GM12878 (cell line): ENCODE data around the gene MYBPC2. TPM values are rescaled to one million over a fixed set of nuclear protein-coding genes. Genes with fewer than 3 reads are reported as not detected.

Source experiments
- ATAC-seq: fragments of 200-7000 bp; cut with Tn5 transposase; 3 replicates; pipeline ENCODE4 v1.9.1; 2020; ENCODE audit warnings: mild to moderate bottlenecking, moderate library complexity
- BruUV-seq: library from RNA; stranded (reverse); fragments of 400-500 nt; replicated peaks from 2 replicates; lab custom pipeline; 2021; lab: Mats Ljungman, UMichigan
- CTCF ChIA-PET: fragments of 300-600 bp; sonication (Branson Sonifier 250); formaldehyde crosslinking; extraction: SDS; loops from one replicate; lab custom pipeline; 2021; ENCODE audit warnings: inconsistent platforms; lab: Yijun Ruan, JAX
- POLR2A ChIA-PET: fragments of 350-600 bp; formaldehyde crosslinking; extraction: SDS; loops from one replicate; lab custom pipeline; 2021; ENCODE audit warnings: inconsistent platforms; lab: Charles Lee
- RAD21 ChIA-PET: fragments of 300-600 bp; sonication (Branson Sonifier 250); formaldehyde crosslinking; loops from one replicate; lab custom pipeline; 2023; ENCODE audit warnings: antibody characterized with exemption; ENCODE audit not compliant: unreplicated experiment; lab: Charles Lee
- SMC1A ChIA-PET: fragments of 300-600 bp; sonication (Branson Sonifier 250); formaldehyde crosslinking; loops from one replicate; lab custom pipeline; 2023; ENCODE audit not compliant: unreplicated experiment, uncharacterized antibody; lab: Charles Lee
- DNase-seq: peaks from one replicate; pipeline ENCODE4 v3.0.0-alpha.2; 2011; ENCODE audit warnings: low read depth, low spot score
- FAIRE-seq: peaks from 3 replicates; lab custom pipeline; 2011; peaks lifted over from hg19 to GRCh38; lab: Jason Lieb, UNC
- H2AFZ ChIP-seq: 2 replicates; pipeline ENCODE4 v1.6.0; 2011; ENCODE audit warnings: low read depth, low read length, control low read depth; ENCODE audit not compliant: control insufficient read depth
- H3K27ac ChIP-seq: 2 replicates; pipeline ENCODE4 v1.5.1; 2011; ENCODE audit warnings: control low read depth; ENCODE audit not compliant: control insufficient read depth, insufficient read depth
- H3K27me3 ChIP-seq, 2 experiments: replicated peaks in 1 of 2; 2 replicates each; pipeline versions ENCODE4 v1.6.0 to v1.6.1; 2011; ENCODE audit warnings: low read length in 1 of 2; ENCODE audit not compliant: control insufficient read depth in 2 of 2, insufficient read depth in 2 of 2
- H3K36me3 ChIP-seq, 2 experiments: 2 replicates each; pipeline ENCODE4 v1.5.1; 2011; ENCODE audit warnings: low read length in 1 of 2; ENCODE audit not compliant: control insufficient read depth in 2 of 2, insufficient read depth in 2 of 2
- H3K4me1 ChIP-seq: 2 replicates; pipeline ENCODE4 v1.6.1; 2011; ENCODE audit warnings: mild to moderate bottlenecking, low read length, moderate library complexity, mixed read lengths; ENCODE audit not compliant: control insufficient read depth, insufficient read depth
- H3K4me2 ChIP-seq: 2 replicates; pipeline ENCODE4 v1.6.0; 2011; ENCODE audit warnings: control low read depth; ENCODE audit not compliant: control insufficient read depth, insufficient read depth
- H3K4me3 ChIP-seq: fragments of 200-600 bp; sonication (generic); 2 replicates; pipeline ENCODE4 v1.5.1; 2016
- H3K79me2 ChIP-seq: 2 replicates; pipeline ENCODE4 v1.6.0; 2011; ENCODE audit warnings: low read length; ENCODE audit not compliant: control insufficient read depth, insufficient read depth
- H3K9ac ChIP-seq: 2 replicates; pipeline ENCODE4 v1.8.0; 2011; ENCODE audit warnings: low read length, control low read depth, mixed read lengths; ENCODE audit not compliant: control insufficient read depth, insufficient read depth
- H3K9me3 ChIP-seq: replicated peaks from 3 replicates; pipeline ENCODE4 v1.5.1; 2011; ENCODE audit warnings: mild to moderate bottlenecking, low read length; ENCODE audit not compliant: control insufficient read depth, insufficient read depth
- H4K20me1 ChIP-seq: 2 replicates; pipeline ENCODE4 v1.6.0; 2011; ENCODE audit not compliant: control insufficient read depth, insufficient read depth
- BRCA1 ChIP-seq: IDR thresholded peaks from 2 replicates; pipeline ENCODE4 v1.6.1; 2011; ENCODE audit warnings: low read depth, low read length, improper control_type of control experiment
- CBX3 ChIP-seq: fragments of 200-600 bp; sonication (generic); IDR thresholded peaks from 2 replicates; pipeline ENCODE4 v1.6.1; 2016; ENCODE audit warnings: low read depth, borderline replicate concordance
- EED ChIP-seq: sonication (generic); IDR thresholded peaks from 2 replicates; pipeline ENCODE4 v1.6.1; 2016; ENCODE audit warnings: antibody characterized with exemption, low read depth
- HDAC2 ChIP-seq: fragments of 200-600 bp; sonication (generic); IDR thresholded peaks from 2 replicates; pipeline ENCODE4 v1.6.1; 2017
- MYB ChIP-seq: fragments of 150-350 bp; IDR thresholded peaks from 2 replicates; pipeline ENCODE4 v1.6.1; 2014; ENCODE audit warnings: mild to moderate bottlenecking, low read depth, low read length, borderline replicate concordance
- PAX8 ChIP-seq: fragments of 450-650 bp; IDR thresholded peaks from 2 replicates; pipeline ENCODE4 v1.6.1; 2017; ENCODE audit warnings: mild to moderate bottlenecking, moderate library complexity
- POLR2AphosphoS2 ChIP-seq: IDR thresholded peaks from 2 replicates; pipeline ENCODE4 v1.6.1; 2011; ENCODE audit warnings: low read depth, mild to moderate bottlenecking, low read length, improper control_type of control experiment, moderate library complexity
- RFX5 ChIP-seq: IDR thresholded peaks from 2 replicates; pipeline ENCODE4 v1.6.1; 2011; ENCODE audit warnings: low read depth, low read length, improper control_type of control experiment
- ZBED1 ChIP-seq: IDR thresholded peaks from 2 replicates; pipeline ENCODE4 v1.6.1; 2016; ENCODE audit warnings: borderline replicate concordance
- WGBS: methylation state at CpG from one replicate; pipeline ENCODE4 v1.1.6; 2016; ENCODE audit warnings: low lambda C conversion rate; ENCODE audit not compliant: insufficient replicate concordance, insufficient coverage; ENCODE audit errors: missing lambda C conversion rate; 5-methylcytosine and 5-hydroxymethylcytosine counted together
- in situ Hi-C: fragments of 300-500 bp; cut with MboI; formaldehyde crosslinking; loops from 9 replicates; pipeline ENCODE4 v1.14.3; 2018; ENCODE audit warnings: mixed read lengths
- intact Hi-C: fragments of 100-400 bp; cut with micrococcal nuclease; formaldehyde crosslinking; loops from one replicate; pipeline ENCODE4 v1.14.2; 2022; ENCODE audit not compliant: unreplicated experiment
- polyA plus RNA-seq, 11 experiments: library from polyadenylated mRNA; depleted of rRNA in 4 of 11; unstranded in 6 of 11; stranded (reverse) in 5 of 11; fragments of >200 nt; fragmentation: Nextera tagmentation in 4 of 11; fragmentation: Illumina TruSeq in 1 of 11; extraction: Ambion mirVana in 4 of 11; extraction: Trizol in 1 of 11; gene quantifications; 1 replicate in 1 of 11; 2 replicates in 10 of 11; pipeline versions ENCODE4 v1.2.1 to v1.2.3, GENCODE V29; 2011 to 2016; ENCODE audit warnings: inconsistent platforms in 2 of 11, missing spikeins in 2 of 11, low read depth in 1 of 11
- total RNA-seq, 4 experiments: library from RNA; depleted of rRNA in 3 of 4; stranded (reverse); fragments of >200 nt in 3 of 4; fragmentation: Illumina TruSeq in 1 of 4; extraction: Trizol in 1 of 4; gene quantifications; 2 replicates each; pipeline versions ENCODE4 v1.2.1 to v1.2.3, GENCODE V29; 2013 to 2021
- TF ChIP-seq, protein P1 (sequence below): fragments of 450-650 bp; formaldehyde crosslinking; IDR thresholded peaks from 2 replicates; pipeline ENCODE4 v1.4.0; 2020; ENCODE audit warnings: mild to moderate bottlenecking, moderate library complexity
- TF ChIP-seq, protein P2 (sequence below): IDR thresholded peaks from 2 replicates; pipeline ENCODE4 v1.6.1; 2011; ENCODE audit warnings: mild to moderate bottlenecking, low read depth, low read length, moderate library complexity; ENCODE audit not compliant: insufficient replicate concordance

Gene MYBPC2
- total and polyA plus RNA-seq, 10 of the 15 experiments (the other 5 are each of a cell fraction or from before 2014, with no cell fraction given) = 0.09 to 2.6 (median 0.61) TPM

DNA sequence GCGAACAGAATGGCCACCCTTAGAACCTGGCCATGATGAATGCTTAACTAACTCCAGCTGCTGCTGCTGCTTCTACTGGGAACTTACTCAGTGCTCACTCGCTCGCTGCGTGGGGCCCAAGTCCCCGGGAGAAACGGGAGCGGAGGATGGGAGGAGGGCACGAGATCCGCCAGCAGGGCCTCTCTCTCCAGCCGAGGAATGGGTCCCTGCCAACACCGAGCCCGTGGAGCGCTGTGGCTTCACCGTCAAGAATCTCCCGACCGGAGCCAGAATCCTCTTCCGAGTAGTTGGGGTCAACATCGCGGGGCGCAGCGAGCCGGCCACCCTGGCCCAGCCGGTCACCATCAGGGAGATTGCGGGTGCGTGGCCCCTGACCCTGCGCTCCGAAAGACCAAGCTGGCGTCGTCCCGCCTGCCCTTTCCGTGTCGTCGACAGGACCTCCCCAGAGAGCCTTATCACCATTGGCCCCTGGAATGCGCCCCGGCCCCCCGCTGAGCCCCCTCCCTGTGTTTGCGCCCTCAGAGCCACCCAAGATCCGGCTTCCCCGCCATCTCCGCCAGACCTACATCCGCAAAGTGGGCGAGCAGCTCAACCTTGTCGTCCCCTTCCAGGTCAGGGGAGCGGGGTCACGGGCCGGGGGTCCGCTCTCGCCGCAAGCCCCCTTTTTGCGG lies 25.8 kb downstream of the MYBPC2 start:
- no peaks in the 10 kb centered on the region for H3K36me3 ChIP-seq
- no peaks in the 10 kb centered on the region for H3K79me2 ChIP-seq
- FAIRE-seq (no peak), DNase-seq (no peak), ATAC-seq (no peak)
- WGBS = 74% methylated on average over 34 of the region's 50 CpGs
- H3K9me3 ChIP-seq = no peaks in the 10 kb centered on the region
- ChIA-PET RAD21 (no interaction called here), POLR2A (no interaction called here), CTCF (no interaction called here), SMC1A (interaction anchor here (1.2 kb wide), 1 partner anchor 90 kb away, joined by 4 read pairs; no protein-coding TSS in a partner anchor)
- H4K20me1 ChIP-seq = no peaks in the 10 kb centered on the region
- no peak overlapping the region for H3K27ac ChIP-seq
- intact Hi-C loops = no loop called here
- H3K4me3 ChIP-seq = no peak overlapping the region
- no peak for TF ChIP-seq EED
- no peaks in the 10 kb centered on the region for H3K27me3 ChIP-seq
- no peak overlapping the region for H3K9ac ChIP-seq
- peaks cover 20% of the 10 kb centered on the region for H3K4me1 ChIP-seq
- in situ Hi-C loops = no loop called here
- BruUV-seq = no TSS peak
- no peak overlapping the region for H2AFZ ChIP-seq
- no peak overlapping the region for H3K4me2 ChIP-seq

DNA sequence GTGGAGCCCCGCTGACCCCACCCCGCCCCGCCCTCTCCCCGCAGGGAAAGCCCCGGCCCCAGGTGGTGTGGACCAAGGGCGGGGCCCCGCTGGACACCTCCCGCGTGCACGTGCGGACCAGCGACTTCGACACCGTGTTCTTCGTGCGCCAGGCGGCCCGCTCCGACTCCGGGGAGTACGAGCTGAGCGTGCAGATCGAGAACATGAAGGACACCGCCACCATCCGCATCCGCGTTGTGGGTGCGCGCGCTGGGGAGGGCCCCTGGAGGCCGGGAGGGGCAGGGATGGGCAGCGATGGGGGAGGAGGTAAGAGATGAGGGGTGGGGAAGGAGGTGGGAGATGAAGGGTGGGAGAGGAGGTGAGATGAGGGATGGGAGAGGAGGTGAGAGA lies 26.4 kb downstream of the MYBPC2 start:
- no peak for ATAC-seq
- Histone ChIP-seq H3K79me2 (no peaks in the 10 kb centered on the region), H4K20me1 (no peaks in the 10 kb centered on the region), H3K4me3 (no peak overlapping the region), H3K27me3 (no peaks in the 10 kb centered on the region), H3K9ac (no peak overlapping the region), H3K36me3 (no peaks in the 10 kb centered on the region), H3K27ac (no peak overlapping the region), H2AFZ (no peak overlapping the region), H3K9me3 (no peaks in the 10 kb centered on the region), H3K4me2 (no peak overlapping the region), H3K4me1 (peaks cover 20% of the 10 kb centered on the region)
- intact Hi-C loops (no loop called here), in situ Hi-C loops (no loop called here)
- ChIA-PET POLR2A (no interaction called here), RAD21 (no interaction called here), SMC1A (interaction anchor here (1.2 kb wide), 1 partner anchor 91 kb away, joined by 4 read pairs; no protein-coding TSS in a partner anchor), CTCF (no interaction called here)
- DNase-seq = no peak
- FAIRE-seq = no peak
- BruUV-seq = no TSS peak
- WGBS = 93% methylated on average over 19 of the region's 32 CpGs
- TF ChIP-seq ZBED1 (no peak), POLR2AphosphoS2 (no peak), BRCA1 (no peak), HDAC2 (no peak), RFX5 (no peak), MYB (no peak), CBX3 (no peak), PAX8 (no peak)
- TF ChIP-seq, protein P1, sequence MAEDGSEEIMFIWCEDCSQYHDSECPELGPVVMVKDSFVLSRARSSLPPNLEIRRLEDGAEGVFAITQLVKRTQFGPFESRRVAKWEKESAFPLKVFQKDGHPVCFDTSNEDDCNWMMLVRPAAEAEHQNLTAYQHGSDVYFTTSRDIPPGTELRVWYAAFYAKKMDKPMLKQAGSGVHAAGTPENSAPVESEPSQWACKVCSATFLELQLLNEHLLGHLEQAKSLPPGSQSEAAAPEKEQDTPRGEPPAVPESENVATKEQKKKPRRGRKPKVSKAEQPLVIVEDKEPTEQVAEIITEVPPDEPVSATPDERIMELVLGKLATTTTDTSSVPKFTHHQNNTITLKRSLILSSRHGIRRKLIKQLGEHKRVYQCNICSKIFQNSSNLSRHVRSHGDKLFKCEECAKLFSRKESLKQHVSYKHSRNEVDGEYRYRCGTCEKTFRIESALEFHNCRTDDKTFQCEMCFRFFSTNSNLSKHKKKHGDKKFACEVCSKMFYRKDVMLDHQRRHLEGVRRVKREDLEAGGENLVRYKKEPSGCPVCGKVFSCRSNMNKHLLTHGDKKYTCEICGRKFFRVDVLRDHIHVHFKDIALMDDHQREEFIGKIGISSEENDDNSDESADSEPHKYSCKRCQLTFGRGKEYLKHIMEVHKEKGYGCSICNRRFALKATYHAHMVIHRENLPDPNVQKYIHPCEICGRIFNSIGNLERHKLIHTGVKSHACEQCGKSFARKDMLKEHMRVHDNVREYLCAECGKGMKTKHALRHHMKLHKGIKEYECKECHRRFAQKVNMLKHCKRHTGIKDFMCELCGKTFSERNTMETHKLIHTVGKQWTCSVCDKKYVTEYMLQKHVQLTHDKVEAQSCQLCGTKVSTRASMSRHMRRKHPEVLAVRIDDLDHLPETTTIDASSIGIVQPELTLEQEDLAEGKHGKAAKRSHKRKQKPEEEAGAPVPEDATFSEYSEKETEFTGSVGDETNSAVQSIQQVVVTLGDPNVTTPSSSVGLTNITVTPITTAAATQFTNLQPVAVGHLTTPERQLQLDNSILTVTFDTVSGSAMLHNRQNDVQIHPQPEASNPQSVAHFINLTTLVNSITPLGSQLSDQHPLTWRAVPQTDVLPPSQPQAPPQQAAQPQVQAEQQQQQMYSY (CRISPR knock-in tag) = no peak
- TF ChIP-seq, protein P2, sequence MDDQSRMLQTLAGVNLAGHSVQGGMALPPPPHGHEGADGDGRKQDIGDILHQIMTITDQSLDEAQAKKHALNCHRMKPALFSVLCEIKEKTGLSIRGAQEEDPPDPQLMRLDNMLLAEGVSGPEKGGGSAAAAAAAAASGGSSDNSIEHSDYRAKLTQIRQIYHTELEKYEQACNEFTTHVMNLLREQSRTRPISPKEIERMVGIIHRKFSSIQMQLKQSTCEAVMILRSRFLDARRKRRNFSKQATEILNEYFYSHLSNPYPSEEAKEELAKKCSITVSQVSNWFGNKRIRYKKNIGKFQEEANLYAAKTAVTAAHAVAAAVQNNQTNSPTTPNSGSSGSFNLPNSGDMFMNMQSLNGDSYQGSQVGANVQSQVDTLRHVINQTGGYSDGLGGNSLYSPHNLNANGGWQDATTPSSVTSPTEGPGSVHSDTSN = no peak
